ENCODE results near the gene YPEL1. TPM values are rescaled to one million over a fixed set of nuclear protein-coding genes. Genes with fewer than 3 reads are reported as not detected.

The YPEL1 gene
- total and polyA plus RNA-seq, 2 of the 13 experiments (the other 11 are each of a cell fraction or from before 2014, with no cell fraction given): 0.33 to 2.5 TPM

DNA sequence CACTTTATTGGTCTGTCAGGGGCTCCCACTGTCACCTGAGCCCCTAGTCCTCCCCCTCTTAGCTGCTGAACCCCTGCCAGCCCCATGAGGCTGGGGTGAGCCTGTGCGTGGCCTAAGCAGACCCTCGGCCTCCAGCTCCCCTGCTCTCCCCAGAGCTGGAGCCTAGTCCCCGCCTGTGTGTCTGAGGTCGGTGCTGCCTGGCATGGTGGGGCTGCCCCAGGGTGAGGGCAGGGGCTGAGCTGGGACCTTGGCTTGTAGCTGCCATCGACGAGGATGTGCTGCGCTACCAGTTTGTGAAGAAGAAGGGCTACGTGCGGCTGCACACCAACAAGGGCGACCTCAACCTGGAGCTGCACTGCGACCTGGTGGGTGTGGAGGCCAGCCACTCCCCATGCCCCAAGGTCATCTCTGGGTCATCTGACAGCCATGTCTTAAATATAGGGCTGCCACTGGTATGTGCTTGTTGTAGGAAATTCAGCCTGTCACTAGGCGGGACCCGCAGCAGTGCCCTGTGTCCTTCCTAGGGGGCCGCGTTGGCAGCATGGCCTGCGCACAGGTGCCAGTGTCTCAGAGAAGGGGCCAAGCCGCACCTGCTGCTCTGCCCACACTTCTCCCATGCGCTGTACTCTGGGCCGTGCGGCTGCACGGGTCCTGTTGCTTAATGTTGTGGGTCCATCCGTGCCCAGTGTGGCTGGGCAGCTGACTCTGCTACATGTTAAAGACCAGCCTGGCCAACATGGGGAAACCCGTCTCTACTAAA lies 48.8 kb downstream of the YPEL1 start:
- intact Hi-C loops (cut with micrococcal nuclease; ENCODE audit: unreplicated experiment): no loop called here
- Histone ChIP-seq H3K27me3 (ENCODE audit: control insufficient read depth in 1 of 2, insufficient read depth in 2 of 2, low read length in 2 of 2) (no peaks in the 10 kb centered on the region; a peak in 1 of 5 replicates), H3K27ac (ENCODE audit: extremely low read length, insufficient read depth, low read length) (no peak overlapping the region), H4K20me1 (ENCODE audit: insufficient read depth, low read length) (no peaks in the 10 kb centered on the region), H3K36me3 (replicated peaks in 1 of 2; ENCODE audit: control insufficient read depth in 1 of 2, insufficient read depth in 2 of 2, low read length in 2 of 2) (peaks cover 27 to 76% of the 10 kb centered on the region in 2 experiments; a peak in 4 of 5 replicates), H3K9ac (ENCODE audit: insufficient read depth, low read depth, low read length) (no peak overlapping the region), H3K9me3 (ENCODE audit: low read length) (no peaks in the 10 kb centered on the region), H3K79me2 (ENCODE audit: insufficient read depth, low read length) (no peaks in the 10 kb centered on the region), H3K4me2 (ENCODE audit: low read depth, low read length) (no peak overlapping the region), H3K4me1 (ENCODE audit: insufficient read depth, low read length) (no peaks in the 10 kb centered on the region), H2AFZ (ENCODE audit: low read length) (no peak overlapping the region), H3K4me3 (replicated peaks in 1 of 3; ENCODE audit: insufficient read depth in 1 of 3, low read depth in 2 of 3, low read length in 3 of 3) (no peak overlapping the region)
- BruUV-seq (replicated peaks): no TSS peak
- ATAC-seq (no peak; the same call in 2 of the 3 replicates), DNase-seq (ENCODE audit: low spot score) (no peak), FAIRE-seq (no peak)
- ChIA-PET CTCF (ENCODE audit: low intra/inter-chr PET ratio, low total read pairs) (no interaction called here), POLR2A (interaction anchor here (1.1 kb wide), 1 partner anchor 14 kb away, joined by 5 read pairs; no protein-coding TSS in a partner anchor)
- TF ChIP-seq HNRNPL (IDR thresholded peaks at IDR 0.05; ENCODE audit: low read depth, low read length) (0 out of 2 replicates have a peak, but pooled peaks have one; percentile 14), YY1 (IDR thresholded peaks at IDR 0.05; ENCODE audit: insufficient read depth, insufficient replicate concordance, low read depth, low read length) (no peak), TGIF2 (CRISPR knock-in tag; IDR thresholded peaks at IDR 0.05) (no peak), PTBP1 (IDR thresholded peaks at IDR 0.05; ENCODE audit: low read depth, low read length, poor library complexity, severe bottlenecking) (no peak), RBM39 (IDR thresholded peaks at IDR 0.05; ENCODE audit: low read depth, low read length, poor library complexity, severe bottlenecking) (peak; percentile 8), MXD4 (CRISPR knock-in tag; IDR thresholded peaks at IDR 0.05) (no peak), AGO2 (optimal IDR thresholded peaks at IDR 0.05; ENCODE audit: low read depth, low read length) (peak; percentile 76), RBFOX2 (IDR thresholded peaks at IDR 0.05; ENCODE audit: low read depth, low read length) (0 out of 2 replicates have a peak, but pooled peaks have one; percentile 25), XRCC5 (optimal IDR thresholded peaks at IDR 0.05; ENCODE audit: low read length) (no peak)
- TF ChIP-seq, protein P1, sequence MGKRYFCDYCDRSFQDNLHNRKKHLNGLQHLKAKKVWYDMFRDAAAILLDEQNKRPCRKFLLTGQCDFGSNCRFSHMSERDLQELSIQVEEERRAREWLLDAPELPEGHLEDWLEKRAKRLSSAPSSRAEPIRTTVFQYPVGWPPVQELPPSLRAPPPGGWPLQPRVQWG (CRISPR knock-in tag; IDR thresholded peaks at IDR 0.05; ENCODE audit: borderline replicate concordance, low read depth): no peak
- WGBS (ENCODE audit: low lambda C conversion rate): 100% methylated on average over 5 of the region's 23 CpGs
- in situ Hi-C loops (cut with HindIII; ENCODE audit: extremely low pct_ligation_motif_present, low pct_unique_long_range_greater_than_20kb): no loop called here

Data from HepG2 (cell line).